ENCODE measurements around the gene PACRG. TPM values are rescaled to one million over a fixed set of nuclear protein-coding genes. Genes with fewer than 3 reads are reported as not detected.

The PACRG gene
- total RNA-seq, 2 donors from 2014 or later: 1.7 TPM; not detected in 1

- no peak overlapping the region for H3K27ac ChIP-seq
- DNase-seq: no peak
- TF ChIP-seq, protein P1, sequence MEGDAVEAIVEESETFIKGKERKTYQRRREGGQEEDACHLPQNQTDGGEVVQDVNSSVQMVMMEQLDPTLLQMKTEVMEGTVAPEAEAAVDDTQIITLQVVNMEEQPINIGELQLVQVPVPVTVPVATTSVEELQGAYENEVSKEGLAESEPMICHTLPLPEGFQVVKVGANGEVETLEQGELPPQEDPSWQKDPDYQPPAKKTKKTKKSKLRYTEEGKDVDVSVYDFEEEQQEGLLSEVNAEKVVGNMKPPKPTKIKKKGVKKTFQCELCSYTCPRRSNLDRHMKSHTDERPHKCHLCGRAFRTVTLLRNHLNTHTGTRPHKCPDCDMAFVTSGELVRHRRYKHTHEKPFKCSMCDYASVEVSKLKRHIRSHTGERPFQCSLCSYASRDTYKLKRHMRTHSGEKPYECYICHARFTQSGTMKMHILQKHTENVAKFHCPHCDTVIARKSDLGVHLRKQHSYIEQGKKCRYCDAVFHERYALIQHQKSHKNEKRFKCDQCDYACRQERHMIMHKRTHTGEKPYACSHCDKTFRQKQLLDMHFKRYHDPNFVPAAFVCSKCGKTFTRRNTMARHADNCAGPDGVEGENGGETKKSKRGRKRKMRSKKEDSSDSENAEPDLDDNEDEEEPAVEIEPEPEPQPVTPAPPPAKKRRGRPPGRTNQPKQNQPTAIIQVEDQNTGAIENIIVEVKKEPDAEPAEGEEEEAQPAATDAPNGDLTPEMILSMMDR (IDR thresholded peaks at IDR 0.05): no peak
- intact Hi-C loops (cut with DNase I): no loop called here
- H3K36me3 ChIP-seq: no peaks in the 10 kb centered on the region
- H3K4me3 ChIP-seq: no peak overlapping the region
- H3K9ac ChIP-seq (ENCODE audit: low read depth in 2 of 2, low read length in 2 of 2): no peak overlapping the region
- no peaks in the 10 kb centered on the region for H3K27me3 ChIP-seq
- no peaks in the 10 kb centered on the region for H3K4me1 ChIP-seq
- no peaks in the 10 kb centered on the region for H3K9me3 ChIP-seq
These were observed 470.6 kb downstream of the PACRG start for GRCh38 chr6:163198396-163198795.

DNA sequence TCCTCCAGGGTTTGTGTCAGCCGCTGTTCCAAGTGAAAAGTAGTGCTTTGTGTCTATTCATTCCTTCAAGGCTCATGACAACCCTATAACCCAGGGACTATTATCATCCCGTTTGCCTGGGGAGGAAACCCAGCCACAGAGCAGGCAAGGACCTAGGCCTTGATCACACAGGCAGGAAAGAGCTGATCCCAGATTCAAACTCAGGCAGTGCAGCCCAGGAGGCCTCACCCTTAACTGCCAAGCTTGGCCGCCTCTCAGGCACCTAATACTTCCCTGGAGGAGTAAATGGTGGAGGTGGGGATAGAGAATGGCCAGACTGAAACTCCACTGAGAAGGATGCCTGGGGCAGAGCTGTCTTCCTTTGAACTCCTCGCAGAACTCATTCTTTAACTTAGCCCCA, 471.6 kb downstream of the PACRG start:
- no peak overlapping the region for H3K27ac ChIP-seq
- intact Hi-C loops (cut with DNase I): no loop called here

GRCh38 chr6:163200289-163200688, 472.5 kb downstream of the PACRG start:
- Histone ChIP-seq H3K9me3 (no peaks in the 10 kb centered on the region), H3K27me3 (no peaks in the 10 kb centered on the region), H3K27ac (no peak overlapping the region), H3K9ac (ENCODE audit: low read depth in 2 of 2, low read length in 2 of 2) (no peak overlapping the region), H3K36me3 (no peaks in the 10 kb centered on the region), H3K4me1 (no peaks in the 10 kb centered on the region), H3K4me3 (no peak overlapping the region)
- DNase-seq: no peak
- intact Hi-C loops (cut with DNase I): no loop called here
- TF ChIP-seq, protein P1 (IDR thresholded peaks at IDR 0.05): no peak

More for the DNA sequence above, 471.6 kb downstream of the PACRG start:
- Histone ChIP-seq H3K9me3 (no peaks in the 10 kb centered on the region), H3K4me1 (no peaks in the 10 kb centered on the region), H3K9ac (ENCODE audit: low read depth in 2 of 2, low read length in 2 of 2) (no peak overlapping the region), H3K4me3 (no peak overlapping the region), H3K27me3 (no peaks in the 10 kb centered on the region), H3K36me3 (no peaks in the 10 kb centered on the region)
- TF ChIP-seq, protein P1 (IDR thresholded peaks at IDR 0.05): no peak
- no peak for DNase-seq

GRCh38 chr6:163200694-163201093, 472.9 kb downstream of the PACRG start:
- Histone ChIP-seq H3K4me1 (no peaks in the 10 kb centered on the region), H3K27ac (no peak overlapping the region), H3K9me3 (no peaks in the 10 kb centered on the region), H3K27me3 (no peaks in the 10 kb centered on the region), H3K36me3 (no peaks in the 10 kb centered on the region), H3K9ac (ENCODE audit: low read depth in 2 of 2, low read length in 2 of 2) (no peak overlapping the region), H3K4me3 (no peak overlapping the region)
- no peak for DNase-seq
- TF ChIP-seq, protein P1 (IDR thresholded peaks at IDR 0.05): no peak
- intact Hi-C loops (cut with DNase I): no loop called here

DNA sequence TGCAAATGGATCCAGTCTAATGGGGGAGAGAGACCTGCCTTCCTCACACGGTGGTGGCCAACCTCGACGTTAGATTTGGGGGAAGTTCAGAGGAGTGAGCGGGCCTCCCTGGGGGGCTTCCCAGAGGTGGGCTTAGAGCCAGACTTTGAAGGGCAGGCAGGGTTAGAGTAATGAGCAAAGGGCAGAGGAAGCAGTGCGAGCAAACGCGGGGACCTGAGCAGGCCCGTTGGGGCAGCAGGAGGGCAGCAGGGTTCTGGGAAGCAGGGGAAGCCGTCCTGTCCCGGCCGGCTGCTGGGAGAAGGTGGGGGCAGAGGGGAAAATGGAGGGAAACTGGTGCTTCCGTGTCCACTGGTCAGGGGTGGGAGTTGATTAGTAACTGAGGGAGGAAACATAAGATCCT, 474.1 kb downstream of the PACRG start:
- H3K9ac ChIP-seq (ENCODE audit: low read depth in 2 of 2, low read length in 2 of 2): no peak overlapping the region
- TF ChIP-seq, protein P1 (IDR thresholded peaks at IDR 0.05): no peak
- DNase-seq: no peak
- H3K9me3 ChIP-seq: no peaks in the 10 kb centered on the region
- no peaks in the 10 kb centered on the region for H3K36me3 ChIP-seq
- H3K27me3 ChIP-seq: no peaks in the 10 kb centered on the region
- H3K4me1 ChIP-seq: no peaks in the 10 kb centered on the region
- intact Hi-C loops (cut with DNase I): no loop called here
- no peak overlapping the region for H3K27ac ChIP-seq
- no peak overlapping the region for H3K4me3 ChIP-seq

- no peaks in the 10 kb centered on the region for H3K4me1 ChIP-seq
- H3K9ac ChIP-seq (ENCODE audit: low read depth in 2 of 2, low read length in 2 of 2): no peak overlapping the region
- no peaks in the 10 kb centered on the region for H3K9me3 ChIP-seq
- H3K27ac ChIP-seq: no peak overlapping the region
- DNase-seq: no peak
- TF ChIP-seq, protein P1 (IDR thresholded peaks at IDR 0.05): no peak
- H3K27me3 ChIP-seq: no peaks in the 10 kb centered on the region
- no peaks in the 10 kb centered on the region for H3K36me3 ChIP-seq
- no peak overlapping the region for H3K4me3 ChIP-seq
- intact Hi-C loops (cut with DNase I): no loop called here
These were observed 478.4 kb downstream of the PACRG start for GRCh38 chr6:163206196-163206595.
